ENCODE measurements around the gene CATSPER3.

CATSPER3 gene

GRCh38 chr5:135041145-135041587, 73.5 kb downstream of the CATSPER3 start:
- Histone ChIP-seq H3K9ac (ENCODE audit: low read depth, low read length) (peak overlapping the region; percentile 45; the same call in 1 of the 2 replicates), H3K9me3 (ENCODE audit: control insufficient read depth, insufficient read depth, low read length) (no peaks in the 10 kb centered on the region), H3K36me3 (ENCODE audit: insufficient read depth, low read length) (no peaks in the 10 kb centered on the region), H3K4me1 (ENCODE audit: insufficient read depth, low read length) (no peaks in the 10 kb centered on the region; the same call in 1 of the 2 replicates)

- no peak overlapping the region for H3K9ac ChIP-seq (ENCODE audit: low read depth, low read length)
- H3K36me3 ChIP-seq (ENCODE audit: insufficient read depth, low read length) = no peaks in the 10 kb centered on the region
Measured at GRCh38 chr5:135041726-135042125, 74.0 kb downstream of the CATSPER3 start.

DNA sequence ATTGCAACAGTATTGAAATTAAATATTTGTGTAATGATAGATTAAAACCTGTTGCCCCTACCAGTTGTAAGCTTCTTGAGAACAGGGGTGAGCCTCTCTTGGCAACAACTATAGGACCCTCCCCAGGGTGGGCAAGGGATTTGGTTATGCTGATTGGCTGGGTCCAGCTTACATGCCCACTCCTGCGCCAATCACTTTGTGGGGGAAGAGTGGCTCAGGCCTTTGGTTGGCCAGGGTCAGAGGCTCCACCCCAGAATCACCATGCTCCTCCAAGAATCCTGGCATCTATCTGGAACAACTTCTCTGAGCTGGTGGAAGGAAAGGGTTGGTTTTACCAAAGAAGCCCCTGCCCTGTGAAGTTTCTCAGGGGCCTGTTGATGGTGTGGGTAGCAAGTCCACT, 74.9 kb downstream of the CATSPER3 start:
- H3K9ac ChIP-seq (ENCODE audit: low read depth, low read length) = no peak overlapping the region
- H3K4me1 ChIP-seq (ENCODE audit: insufficient read depth, low read length) = peaks cover 3% of the 10 kb centered on the region; the same call in 1 of the 2 replicates
- no peaks in the 10 kb centered on the region for H3K9me3 ChIP-seq (ENCODE audit: control insufficient read depth, insufficient read depth, low read length)
- H3K36me3 ChIP-seq (ENCODE audit: insufficient read depth, low read length) = no peaks in the 10 kb centered on the region

More at GRCh38 chr5:135041726-135042125, 74.0 kb downstream of the CATSPER3 start:
- H3K4me1 ChIP-seq (ENCODE audit: insufficient read depth, low read length) = peaks cover 3% of the 10 kb centered on the region; the same call in 1 of the 2 replicates
- H3K9me3 ChIP-seq (ENCODE audit: control insufficient read depth, insufficient read depth, low read length) = no peaks in the 10 kb centered on the region

DNA sequence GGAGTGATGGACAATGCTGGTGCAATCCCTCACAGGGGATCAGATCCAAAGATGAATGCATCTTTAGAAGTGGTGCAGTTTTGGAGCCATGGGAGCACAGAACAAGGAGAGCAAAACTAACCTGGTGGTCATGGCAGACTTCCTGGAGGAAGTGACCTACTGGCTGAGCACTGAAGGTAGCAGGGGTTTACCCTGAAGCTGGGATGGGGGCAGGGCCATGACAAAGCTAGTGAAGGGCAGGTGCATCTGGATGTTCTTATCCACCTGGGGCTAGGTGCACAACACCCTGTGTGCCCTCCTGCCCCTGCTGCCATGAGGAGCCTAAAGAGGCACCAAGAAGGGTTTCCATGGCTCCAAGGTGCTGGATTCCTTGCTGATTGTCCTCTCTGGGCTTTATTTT, 77.8 kb downstream of the CATSPER3 start:
- H3K9me3 ChIP-seq (ENCODE audit: control insufficient read depth, insufficient read depth, low read length) = no peaks in the 10 kb centered on the region
- H3K36me3 ChIP-seq (ENCODE audit: insufficient read depth, low read length) = no peaks in the 10 kb centered on the region
- 0 out of 2 replicates have a peak, but pooled peaks cover 3% of the 10 kb centered on the region for H3K4me1 ChIP-seq (ENCODE audit: insufficient read depth, low read length)
- H3K9ac ChIP-seq (ENCODE audit: low read depth, low read length) = no peak overlapping the region

DNA sequence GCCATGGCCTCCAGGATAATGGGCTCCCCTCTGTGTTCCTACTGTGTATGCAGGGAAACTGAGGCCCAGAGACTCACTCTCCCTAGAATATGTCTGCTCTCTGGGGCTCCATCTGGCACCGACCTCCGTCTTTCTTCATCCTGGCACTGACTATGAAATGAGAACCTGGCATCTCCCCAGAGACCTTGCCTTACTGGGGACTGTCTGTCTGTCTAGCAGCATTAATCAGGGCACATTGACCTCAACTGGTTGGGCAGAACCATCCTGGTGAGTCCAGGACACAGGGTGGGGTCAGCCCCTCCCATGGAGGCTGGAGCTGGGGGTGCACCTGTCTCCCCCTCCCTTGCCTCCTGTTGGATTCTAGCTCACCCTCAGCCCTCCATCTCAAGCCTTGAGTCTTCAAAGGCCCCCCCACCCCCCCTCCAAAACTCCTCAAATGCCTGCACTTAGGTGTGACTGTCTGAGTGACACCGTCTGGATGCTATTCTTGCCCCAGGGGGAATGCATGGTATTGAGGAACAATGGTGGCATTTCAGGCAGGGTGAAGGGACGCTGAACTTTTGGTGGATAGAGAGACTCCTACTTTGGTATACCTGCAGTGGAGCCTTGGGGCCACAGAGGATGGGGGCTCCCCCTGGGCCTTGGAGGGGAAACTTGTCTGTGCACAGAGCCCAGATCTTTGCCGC, 79.1 kb downstream of the CATSPER3 start:
- Histone ChIP-seq H3K4me1 (ENCODE audit: insufficient read depth, low read length) (peaks cover 3% of the 10 kb centered on the region; the same call in 1 of the 2 replicates), H3K36me3 (ENCODE audit: insufficient read depth, low read length) (no peaks in the 10 kb centered on the region), H3K9ac (ENCODE audit: low read depth, low read length) (no peak overlapping the region), H3K9me3 (ENCODE audit: control insufficient read depth, insufficient read depth, low read length) (no peaks in the 10 kb centered on the region)

DNA sequence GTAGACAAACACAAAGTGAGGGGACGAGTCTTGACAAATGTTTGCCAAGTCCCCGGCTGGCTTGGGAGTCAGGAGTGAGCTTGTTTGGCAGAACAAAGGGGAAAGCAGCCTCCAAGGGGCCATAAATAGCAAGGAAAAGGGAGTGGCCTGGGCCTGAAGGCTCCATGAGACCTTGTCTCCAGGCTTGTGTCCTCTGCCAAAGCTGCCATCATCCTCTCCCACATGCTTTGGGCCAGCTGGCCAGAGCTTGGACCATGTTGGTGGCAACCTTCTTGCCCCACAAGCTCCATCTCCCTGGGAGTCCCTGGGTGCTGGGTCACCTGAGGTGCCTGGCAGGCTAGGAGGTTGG, 79.6 kb downstream of the CATSPER3 start:
- Histone ChIP-seq H3K9me3 (ENCODE audit: control insufficient read depth, insufficient read depth, low read length) (no peaks in the 10 kb centered on the region), H3K9ac (ENCODE audit: low read depth, low read length) (no peak overlapping the region), H3K4me1 (ENCODE audit: insufficient read depth, low read length) (peaks cover 3% of the 10 kb centered on the region; the same call in 1 of the 2 replicates), H3K36me3 (ENCODE audit: insufficient read depth, low read length) (no peaks in the 10 kb centered on the region)

DNA sequence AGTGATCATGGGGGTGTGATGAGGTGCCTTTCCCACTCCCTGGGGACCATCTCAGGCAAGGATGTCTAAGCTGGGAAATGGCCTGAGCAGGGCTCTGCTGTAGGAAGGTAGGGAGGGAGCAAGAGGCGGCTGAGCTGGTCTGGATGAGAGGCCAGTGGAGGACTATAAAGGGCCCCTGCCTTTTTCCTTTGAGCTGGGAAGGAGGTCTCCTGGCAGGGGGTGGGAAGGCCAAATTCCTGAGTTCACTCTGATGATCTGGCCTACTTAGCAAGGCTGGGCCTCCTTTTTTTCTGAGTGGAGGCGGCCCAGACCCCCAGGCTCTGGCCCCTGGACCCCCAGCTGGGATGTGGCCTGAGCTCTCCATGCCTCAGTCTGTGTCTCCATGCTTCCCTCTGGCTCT, 80.6 kb downstream of the CATSPER3 start:
- Histone ChIP-seq H3K9ac (ENCODE audit: low read depth, low read length) (no peak overlapping the region), H3K4me1 (ENCODE audit: insufficient read depth, low read length) (peaks cover 3% of the 10 kb centered on the region; the same call in 1 of the 2 replicates), H3K36me3 (ENCODE audit: insufficient read depth, low read length) (no peaks in the 10 kb centered on the region), H3K9me3 (ENCODE audit: control insufficient read depth, insufficient read depth, low read length) (no peaks in the 10 kb centered on the region)

GRCh38 chr5:135048930-135049329, 81.2 kb downstream of the CATSPER3 start:
- Histone ChIP-seq H3K9ac (ENCODE audit: low read depth, low read length) (no peak overlapping the region), H3K9me3 (ENCODE audit: control insufficient read depth, insufficient read depth, low read length) (no peaks in the 10 kb centered on the region), H3K36me3 (ENCODE audit: insufficient read depth, low read length) (no peaks in the 10 kb centered on the region), H3K4me1 (ENCODE audit: insufficient read depth, low read length) (peaks cover 3% of the 10 kb centered on the region; the same call in 1 of the 2 replicates)

DNA sequence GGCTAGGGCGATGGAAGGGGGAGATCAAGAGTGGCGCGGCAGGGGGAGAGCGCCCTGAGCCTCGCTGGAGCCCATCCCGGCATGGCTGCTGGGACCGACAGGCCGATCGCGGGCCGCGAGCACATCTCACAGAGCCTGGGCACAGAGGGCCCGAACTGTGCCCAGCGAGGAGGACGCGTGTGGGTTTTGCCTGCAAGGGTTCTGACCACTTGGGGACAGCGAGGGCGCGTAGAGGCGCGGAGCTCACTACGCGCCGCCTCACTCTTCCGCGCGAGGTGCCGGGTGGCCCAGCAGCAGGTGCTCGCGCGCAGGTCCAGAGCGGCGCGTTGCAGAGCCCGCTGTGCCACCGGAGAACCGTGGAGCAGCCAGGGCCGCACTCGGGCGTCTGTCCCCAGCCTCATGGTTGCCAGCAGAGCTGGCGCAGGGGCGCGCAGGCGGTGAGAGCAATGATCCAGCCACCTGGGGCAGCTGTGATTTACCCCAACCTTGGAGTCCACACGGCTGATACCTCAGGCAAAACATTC, 82.6 kb downstream of the CATSPER3 start:
- H3K4me1 ChIP-seq (ENCODE audit: insufficient read depth, low read length) = peaks cover 3% of the 10 kb centered on the region; the same call in 1 of the 2 replicates
- H3K36me3 ChIP-seq (ENCODE audit: insufficient read depth, low read length) = no peaks in the 10 kb centered on the region
- H3K9ac ChIP-seq (ENCODE audit: low read depth, low read length) = peak overlapping the region; percentile 14; the same call in 1 of the 2 replicates
- H3K9me3 ChIP-seq (ENCODE audit: control insufficient read depth, insufficient read depth, low read length) = no peaks in the 10 kb centered on the region

DNA sequence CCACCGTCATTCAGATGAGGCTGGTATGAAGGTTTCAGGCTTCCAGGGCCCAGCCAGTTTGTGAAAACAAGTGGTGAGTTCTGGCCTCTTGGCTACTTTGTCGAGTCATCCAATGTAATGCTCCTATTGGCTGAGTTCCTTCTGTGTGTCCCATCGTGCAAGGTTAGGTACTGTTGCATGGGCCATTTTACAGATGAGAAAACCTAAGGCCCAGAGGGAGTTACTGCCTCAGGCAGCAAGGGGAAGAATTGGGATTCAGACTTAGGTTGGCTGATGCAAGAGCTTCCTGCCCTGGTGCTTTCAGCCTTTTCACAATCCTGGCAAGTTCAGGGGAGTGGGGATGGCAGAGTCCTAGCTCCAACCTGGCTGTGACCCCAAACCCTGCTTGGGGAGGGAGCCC, 83.7 kb downstream of the CATSPER3 start:
- Histone ChIP-seq H3K4me1 (ENCODE audit: insufficient read depth, low read length) (peaks cover 3% of the 10 kb centered on the region; the same call in 1 of the 2 replicates), H3K36me3 (ENCODE audit: insufficient read depth, low read length) (no peaks in the 10 kb centered on the region), H3K9ac (ENCODE audit: low read depth, low read length) (no peak overlapping the region), H3K9me3 (ENCODE audit: control insufficient read depth, insufficient read depth, low read length) (no peaks in the 10 kb centered on the region)

- Histone ChIP-seq H3K9ac (ENCODE audit: low read depth, low read length) (no peak overlapping the region), H3K9me3 (ENCODE audit: control insufficient read depth, insufficient read depth, low read length) (no peaks in the 10 kb centered on the region), H3K4me1 (ENCODE audit: insufficient read depth, low read length) (no peaks in the 10 kb centered on the region; the same call in 1 of the 2 replicates), H3K36me3 (ENCODE audit: insufficient read depth, low read length) (no peaks in the 10 kb centered on the region)
Measured at GRCh38 chr5:135051872-135052271, 84.2 kb downstream of the CATSPER3 start.

GRCh38 chr5:135052511-135053145, 84.9 kb downstream of the CATSPER3 start:
- Histone ChIP-seq H3K36me3 (ENCODE audit: insufficient read depth, low read length) (no peaks in the 10 kb centered on the region), H3K4me1 (ENCODE audit: insufficient read depth, low read length) (no peaks in the 10 kb centered on the region; the same call in 1 of the 2 replicates), H3K9ac (ENCODE audit: low read depth, low read length) (no peak overlapping the region), H3K9me3 (ENCODE audit: control insufficient read depth, insufficient read depth, low read length) (no peaks in the 10 kb centered on the region)

GRCh38 chr5:135053278-135053677, 85.6 kb downstream of the CATSPER3 start:
- H3K4me1 ChIP-seq (ENCODE audit: insufficient read depth, low read length) = no peaks in the 10 kb centered on the region; the same call in 1 of the 2 replicates
- no peaks in the 10 kb centered on the region for H3K9me3 ChIP-seq (ENCODE audit: control insufficient read depth, insufficient read depth, low read length)
- H3K9ac ChIP-seq (ENCODE audit: low read depth, low read length) = no peak overlapping the region

GRCh38 chr5:135053989-135054388, 86.3 kb downstream of the CATSPER3 start:
- Histone ChIP-seq H3K4me1 (ENCODE audit: insufficient read depth, low read length) (no peaks in the 10 kb centered on the region; the same call in 1 of the 2 replicates), H3K9ac (ENCODE audit: low read depth, low read length) (no peak overlapping the region), H3K36me3 (ENCODE audit: insufficient read depth, low read length) (no peaks in the 10 kb centered on the region), H3K9me3 (ENCODE audit: control insufficient read depth, insufficient read depth, low read length) (no peaks in the 10 kb centered on the region)

More at GRCh38 chr5:135053278-135053677, 85.6 kb downstream of the CATSPER3 start:
- H3K36me3 ChIP-seq (ENCODE audit: insufficient read depth, low read length) = no peaks in the 10 kb centered on the region
